T-helper 17 cell (primary cell): Measurements from ENCODE around the gene S100A1. TPM values are rescaled to one million over a fixed set of nuclear protein-coding genes. Genes with fewer than 3 reads are reported as not detected.
"Not testable (repeated sequence)": the region's sequence is repeated elsewhere in the genome, so short reads cannot be mapped to it uniquely, and the experiment has no call there.

ENCODE experiments used
- ATAC-seq: fragments of 150-1000 bp; cut with Tn5 transposase; 2 replicates; pipeline ENCODE4 v1.10.0; 2021; ENCODE audit warnings: mild to moderate bottlenecking, moderate library complexity
- DNase-seq, 3 donors: peaks; one replicate each; pipeline versions ENCODE4 v3.0.0 to v3.0.0-alpha.2; 2020 to 2021
- H3K9me3 ChIP-seq: one replicate; pipeline ENCODE4 v1.7.0; 2013; ENCODE audit warnings: low read length, mild to moderate bottlenecking; ENCODE audit not compliant: control insufficient read depth, poor library complexity, severe bottlenecking
- H3K27ac Mint-ChIP-seq: one replicate; pipeline ENCODE4 v1.8.0; 2022; ENCODE audit warnings: mild to moderate bottlenecking, moderate library complexity, mixed read lengths
- H3K27me3 Mint-ChIP-seq: one replicate; pipeline ENCODE4 v1.8.0; 2022; ENCODE audit warnings: mixed read lengths
- H3K36me3 Mint-ChIP-seq: one replicate; pipeline ENCODE4 v1.8.0; 2022; ENCODE audit warnings: low read depth, mixed read lengths
- H3K4me1 Mint-ChIP-seq: one replicate; pipeline ENCODE4 v1.8.0; 2022; ENCODE audit warnings: mild to moderate bottlenecking, mixed read lengths
- H3K4me3 Mint-ChIP-seq: one replicate; pipeline ENCODE4 v1.8.0; 2022; ENCODE audit warnings: mild to moderate bottlenecking, moderate library complexity, mixed read lengths
- total RNA-seq, 4 donors: library from RNA in 2 of 4; stranded (reverse) in 2 of 4; gene quantifications; one replicate each; pipeline ENCODE4 v1.2.3 and lab custom pipeline; 2022 to 2026

The S100A1 gene
- total RNA-seq, 2 donors from 2014 or later = not detected

- Mint-ChIP-seq H3K4me1 (peaks cover 37% of the 10 kb centered on the region), H3K36me3 (peaks cover 15% of the 10 kb centered on the region)
- ATAC-seq, H3K27me3 Mint-ChIP-seq, DNase-seq, H3K9me3 ChIP-seq, H3K27ac Mint-ChIP-seq, H3K4me3 Mint-ChIP-seq: not testable (repeated sequence)
Observed at GRCh38 chr1:153640213-153640612, 12.0 kb downstream of the S100A1 start.

GRCh38 chr1:153640861-153641260, 12.6 kb downstream of the S100A1 start:
- H3K4me1 Mint-ChIP-seq = peaks cover 39% of the 10 kb centered on the region
- H3K27ac Mint-ChIP-seq = peak overlapping the region; percentile 85
- no peaks in the 10 kb centered on the region for H3K9me3 ChIP-seq
- peaks cover 21% of the 10 kb centered on the region for H3K36me3 Mint-ChIP-seq
- no peak for ATAC-seq
- no peak for DNase-seq
- no peaks in the 10 kb centered on the region for H3K27me3 Mint-ChIP-seq
- no peak overlapping the region for H3K4me3 Mint-ChIP-seq

GRCh38 chr1:153642161-153642560, 13.9 kb downstream of the S100A1 start:
- no peak for ATAC-seq
- Mint-ChIP-seq H3K27me3 (no peaks in the 10 kb centered on the region), H3K4me3 (no peak overlapping the region), H3K36me3 (peaks cover 17% of the 10 kb centered on the region), H3K4me1 (peaks cover 41% of the 10 kb centered on the region), H3K27ac (peak overlapping the region; percentile 85)
- no peaks in the 10 kb centered on the region for H3K9me3 ChIP-seq
- no peak for DNase-seq

DNA sequence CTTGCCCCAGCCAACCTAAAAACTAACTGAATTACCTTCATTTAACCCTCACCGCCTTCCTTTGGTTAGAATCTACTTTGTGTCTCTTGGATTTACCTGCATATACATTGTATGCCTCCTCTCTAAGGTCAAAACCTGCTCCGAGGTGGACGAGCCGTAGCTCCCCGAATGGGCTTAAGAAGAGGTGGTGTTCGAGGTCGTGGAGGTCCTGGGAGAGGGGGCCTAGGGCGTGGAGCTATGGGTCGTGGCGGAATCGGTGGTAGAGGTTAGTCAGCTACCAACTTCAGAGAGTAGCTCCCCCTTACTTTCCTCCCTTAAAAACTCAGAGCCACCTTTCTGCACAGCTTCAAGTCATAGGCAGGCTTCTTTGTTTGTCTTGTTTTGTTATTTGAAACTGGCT, 14.9 kb downstream of the S100A1 start:
- Mint-ChIP-seq H3K4me3 (no peak overlapping the region), H3K36me3 (peaks cover 13% of the 10 kb centered on the region), H3K4me1 (peaks cover 39% of the 10 kb centered on the region), H3K27me3 (no peaks in the 10 kb centered on the region), H3K27ac (peak overlapping the region; percentile 82)
- H3K9me3 ChIP-seq = no peaks in the 10 kb centered on the region
- no peak for ATAC-seq
- DNase-seq = no peak

GRCh38 chr1:153643816-153644215, 15.6 kb downstream of the S100A1 start:
- Mint-ChIP-seq H3K27me3 (no peaks in the 10 kb centered on the region), H3K4me1 (peaks cover 39% of the 10 kb centered on the region), H3K27ac (peak overlapping the region; percentile 82), H3K4me3 (no peak overlapping the region), H3K36me3 (peaks cover 13% of the 10 kb centered on the region)
- no peaks in the 10 kb centered on the region for H3K9me3 ChIP-seq
- ATAC-seq (no peak), DNase-seq (no peak)

GRCh38 chr1:153646672-153647345, 18.6 kb downstream of the S100A1 start:
- H3K36me3 Mint-ChIP-seq = peaks cover 13% of the 10 kb centered on the region
- H3K9me3 ChIP-seq = no peaks in the 10 kb centered on the region
- no peaks in the 10 kb centered on the region for H3K27me3 Mint-ChIP-seq
- DNase-seq = no peak
- H3K27ac Mint-ChIP-seq = peak overlapping the region; percentile 82
- H3K4me3 Mint-ChIP-seq = no peak overlapping the region
- peaks cover 48% of the 10 kb centered on the region for H3K4me1 Mint-ChIP-seq
- no peak for ATAC-seq

DNA sequence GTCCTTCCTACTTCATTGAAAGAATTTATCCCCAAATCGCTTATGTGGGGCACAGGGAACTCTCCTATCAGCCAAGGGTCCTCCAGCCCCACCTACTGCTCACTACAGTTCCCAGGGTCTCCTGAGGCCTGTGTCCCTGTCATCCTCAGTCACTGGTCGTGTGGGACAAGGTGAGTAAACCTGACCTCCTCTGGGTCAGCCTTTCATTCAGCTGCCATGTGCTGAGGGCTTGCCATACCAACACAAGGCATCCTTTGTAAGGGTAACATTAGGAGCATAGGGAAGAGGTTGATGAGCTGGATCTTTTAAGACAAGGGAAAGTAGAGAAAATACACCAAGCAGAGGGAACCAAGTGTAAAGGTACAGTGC, 19.1 kb downstream of the S100A1 start:
- H3K4me1 Mint-ChIP-seq = peaks cover 48% of the 10 kb centered on the region

GRCh38 chr1:153648000-153648643, 19.9 kb downstream of the S100A1 start:
- H3K27ac Mint-ChIP-seq = peak overlapping the region; percentile 72

More for the DNA sequence above, 19.1 kb downstream of the S100A1 start:
- H3K27ac Mint-ChIP-seq = peak overlapping the region; percentile 72
- H3K4me3 Mint-ChIP-seq = peak overlapping the region; percentile 71
- no peak for ATAC-seq
- H3K9me3 ChIP-seq = no peaks in the 10 kb centered on the region
- H3K27me3 Mint-ChIP-seq = no peaks in the 10 kb centered on the region
- no peak for DNase-seq
- H3K36me3 Mint-ChIP-seq = peaks cover 13% of the 10 kb centered on the region

GRCh38 chr1:153649137-153649862, 21.1 kb downstream of the S100A1 start:
- H3K36me3 Mint-ChIP-seq = peaks cover 6% of the 10 kb centered on the region
- H3K27me3 Mint-ChIP-seq = no peaks in the 10 kb centered on the region
- DNase-seq (no peak), ATAC-seq (peak; percentile 84)
- peaks cover 38% of the 10 kb centered on the region for H3K4me1 Mint-ChIP-seq
- H3K27ac Mint-ChIP-seq = peak overlapping the region; percentile 72
- no peaks in the 10 kb centered on the region for H3K9me3 ChIP-seq
- H3K4me3 Mint-ChIP-seq = peak overlapping the region; percentile 53

More at GRCh38 chr1:153648000-153648643, 19.9 kb downstream of the S100A1 start:
- peaks cover 45% of the 10 kb centered on the region for H3K4me1 Mint-ChIP-seq
- H3K27me3 Mint-ChIP-seq = no peaks in the 10 kb centered on the region
- no peak overlapping the region for H3K4me3 Mint-ChIP-seq
- no peaks in the 10 kb centered on the region for H3K9me3 ChIP-seq
- H3K36me3 Mint-ChIP-seq = peaks cover 10% of the 10 kb centered on the region
- DNase-seq (no peak), ATAC-seq (no peak)

GRCh38 chr1:153649863-153650235, 21.6 kb downstream of the S100A1 start:
- H3K36me3 Mint-ChIP-seq = peaks cover 6% of the 10 kb centered on the region
- peak; percentile 15 for ATAC-seq

DNA sequence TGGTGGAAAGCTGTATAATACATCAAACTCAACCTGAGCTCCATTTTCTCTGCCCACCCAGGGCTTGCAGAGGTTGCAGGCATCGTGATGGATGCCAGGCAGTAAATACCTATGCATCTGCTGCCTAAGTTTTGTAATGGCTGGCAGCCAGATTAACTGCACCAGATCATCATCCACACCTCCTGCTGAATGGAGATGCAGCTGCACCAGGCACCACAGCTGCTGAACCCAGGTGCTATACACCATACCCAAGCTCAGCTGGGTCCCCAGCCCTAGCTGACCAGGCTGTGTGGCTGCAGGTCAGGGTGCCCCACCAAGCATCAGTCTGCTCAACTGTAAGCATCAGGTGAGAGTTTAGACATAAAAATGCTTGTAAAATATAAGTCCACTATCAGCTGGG, 23.5 kb downstream of the S100A1 start:
- ATAC-seq = no peak

More at GRCh38 chr1:153649863-153650235, 21.6 kb downstream of the S100A1 start:
- DNase-seq = no peak
- Mint-ChIP-seq H3K4me3 (peak overlapping the region; percentile 53), H3K27me3 (no peaks in the 10 kb centered on the region), H3K4me1 (peaks cover 34% of the 10 kb centered on the region), H3K27ac (peak overlapping the region; percentile 72)
- no peaks in the 10 kb centered on the region for H3K9me3 ChIP-seq

GRCh38 chr1:153652805-153653500, 24.7 kb downstream of the S100A1 start:
- Mint-ChIP-seq H3K4me1 (peaks cover 16% of the 10 kb centered on the region), H3K36me3 (no peaks in the 10 kb centered on the region), H3K4me3 (no peak overlapping the region), H3K27me3 (no peaks in the 10 kb centered on the region), H3K27ac (no peak overlapping the region)
- ATAC-seq = no peak
- H3K9me3 ChIP-seq = no peaks in the 10 kb centered on the region
- DNase-seq = no peak

More for the DNA sequence above, 23.5 kb downstream of the S100A1 start:
- H3K4me3 Mint-ChIP-seq = no peak overlapping the region
- no peak for DNase-seq
- H3K36me3 Mint-ChIP-seq = no peaks in the 10 kb centered on the region
- no peak overlapping the region for H3K27ac Mint-ChIP-seq
- no peaks in the 10 kb centered on the region for H3K27me3 Mint-ChIP-seq
- H3K9me3 ChIP-seq = no peaks in the 10 kb centered on the region
- peaks cover 21% of the 10 kb centered on the region for H3K4me1 Mint-ChIP-seq

DNA sequence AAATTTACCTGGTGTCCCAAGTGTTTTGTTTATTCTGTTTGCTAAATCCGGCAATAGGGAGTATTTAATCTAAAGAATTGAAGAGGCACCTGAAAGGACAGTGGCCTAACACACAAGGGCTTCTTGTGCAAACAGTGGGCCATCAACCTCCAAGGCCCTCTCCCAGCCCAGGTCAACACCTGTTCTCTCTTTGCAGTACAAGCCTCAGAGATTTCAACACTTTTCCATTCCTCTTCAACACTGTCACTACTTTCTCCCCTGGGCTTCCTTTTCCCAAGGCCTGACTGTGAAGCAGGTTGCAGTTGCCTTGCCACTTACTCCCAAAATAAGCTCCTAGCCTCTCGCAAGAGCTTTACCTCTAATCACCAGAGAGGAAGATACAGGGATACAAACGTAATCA, 27.1 kb downstream of the S100A1 start:
- H3K9me3 ChIP-seq = no peaks in the 10 kb centered on the region
- no peak for DNase-seq
- no peak for ATAC-seq
- no peak overlapping the region for H3K4me3 Mint-ChIP-seq
- peaks cover 13% of the 10 kb centered on the region for H3K4me1 Mint-ChIP-seq
- no peaks in the 10 kb centered on the region for H3K27me3 Mint-ChIP-seq
- no peaks in the 10 kb centered on the region for H3K36me3 Mint-ChIP-seq
- no peak overlapping the region for H3K27ac Mint-ChIP-seq
